HL-60 (cell line): ENCODE results near the gene DIP2C.

Experiments used
- GABPA ChIP-seq: IDR thresholded peaks from 2 replicates; pipeline ENCODE4 v1.6.1; 2012; ENCODE audit warnings: low read depth
- POLR2AphosphoS5 ChIP-seq: IDR thresholded peaks from 2 replicates; pipeline ENCODE4 v1.6.1; 2012; ENCODE audit warnings: low read depth
- SPI1 ChIP-seq: IDR thresholded peaks from 2 replicates; pipeline ENCODE4 v1.6.1; 2012; ENCODE audit warnings: low read depth, mild to moderate bottlenecking, borderline replicate concordance
- TF ChIP-seq, protein P1 (sequence below): IDR thresholded peaks from one replicate; pipeline ENCODE4 v1.5.1; 2011; ENCODE audit warnings: low read length, control low read depth, inconsistent platforms; ENCODE audit not compliant: insufficient read depth
- TF ChIP-seq, protein P2 (sequence below): IDR thresholded peaks from 2 replicates; pipeline ENCODE4 v1.6.1; 2012; ENCODE audit warnings: low read depth; ENCODE audit not compliant: insufficient replicate concordance

DNA sequence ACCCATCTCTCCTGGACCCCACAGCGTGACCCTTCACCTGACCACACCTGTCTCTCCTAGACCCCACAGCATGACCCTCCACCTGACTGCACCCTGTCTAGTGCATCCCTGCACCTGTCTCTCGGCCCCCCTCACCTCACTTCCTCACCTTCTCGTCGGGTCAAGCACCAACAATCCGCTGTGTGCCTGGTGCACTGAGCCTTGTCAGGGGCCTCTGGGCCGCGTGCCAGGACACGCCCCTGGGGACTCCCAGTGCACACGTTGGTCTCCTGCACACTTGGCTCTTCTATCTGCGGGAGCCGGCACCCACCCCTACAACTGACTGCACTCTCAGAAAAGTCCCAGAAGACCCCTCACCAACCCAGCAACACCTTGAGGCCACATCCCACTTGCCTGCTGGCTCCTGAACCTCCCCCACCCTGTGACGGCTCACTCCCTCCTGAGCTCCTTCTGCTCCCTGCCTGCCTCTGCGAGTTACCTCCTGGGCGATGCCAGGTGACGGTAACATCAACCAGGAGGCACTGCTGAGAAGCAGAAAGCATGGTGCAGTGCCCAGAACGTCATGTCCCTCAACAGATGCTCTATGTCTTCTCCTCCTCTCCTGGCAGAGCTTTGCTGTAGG, 147.6 kb downstream of the DIP2C start:
- TF ChIP-seq, protein P1, sequence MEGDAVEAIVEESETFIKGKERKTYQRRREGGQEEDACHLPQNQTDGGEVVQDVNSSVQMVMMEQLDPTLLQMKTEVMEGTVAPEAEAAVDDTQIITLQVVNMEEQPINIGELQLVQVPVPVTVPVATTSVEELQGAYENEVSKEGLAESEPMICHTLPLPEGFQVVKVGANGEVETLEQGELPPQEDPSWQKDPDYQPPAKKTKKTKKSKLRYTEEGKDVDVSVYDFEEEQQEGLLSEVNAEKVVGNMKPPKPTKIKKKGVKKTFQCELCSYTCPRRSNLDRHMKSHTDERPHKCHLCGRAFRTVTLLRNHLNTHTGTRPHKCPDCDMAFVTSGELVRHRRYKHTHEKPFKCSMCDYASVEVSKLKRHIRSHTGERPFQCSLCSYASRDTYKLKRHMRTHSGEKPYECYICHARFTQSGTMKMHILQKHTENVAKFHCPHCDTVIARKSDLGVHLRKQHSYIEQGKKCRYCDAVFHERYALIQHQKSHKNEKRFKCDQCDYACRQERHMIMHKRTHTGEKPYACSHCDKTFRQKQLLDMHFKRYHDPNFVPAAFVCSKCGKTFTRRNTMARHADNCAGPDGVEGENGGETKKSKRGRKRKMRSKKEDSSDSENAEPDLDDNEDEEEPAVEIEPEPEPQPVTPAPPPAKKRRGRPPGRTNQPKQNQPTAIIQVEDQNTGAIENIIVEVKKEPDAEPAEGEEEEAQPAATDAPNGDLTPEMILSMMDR, result no peak
- TF ChIP-seq, protein P2, sequence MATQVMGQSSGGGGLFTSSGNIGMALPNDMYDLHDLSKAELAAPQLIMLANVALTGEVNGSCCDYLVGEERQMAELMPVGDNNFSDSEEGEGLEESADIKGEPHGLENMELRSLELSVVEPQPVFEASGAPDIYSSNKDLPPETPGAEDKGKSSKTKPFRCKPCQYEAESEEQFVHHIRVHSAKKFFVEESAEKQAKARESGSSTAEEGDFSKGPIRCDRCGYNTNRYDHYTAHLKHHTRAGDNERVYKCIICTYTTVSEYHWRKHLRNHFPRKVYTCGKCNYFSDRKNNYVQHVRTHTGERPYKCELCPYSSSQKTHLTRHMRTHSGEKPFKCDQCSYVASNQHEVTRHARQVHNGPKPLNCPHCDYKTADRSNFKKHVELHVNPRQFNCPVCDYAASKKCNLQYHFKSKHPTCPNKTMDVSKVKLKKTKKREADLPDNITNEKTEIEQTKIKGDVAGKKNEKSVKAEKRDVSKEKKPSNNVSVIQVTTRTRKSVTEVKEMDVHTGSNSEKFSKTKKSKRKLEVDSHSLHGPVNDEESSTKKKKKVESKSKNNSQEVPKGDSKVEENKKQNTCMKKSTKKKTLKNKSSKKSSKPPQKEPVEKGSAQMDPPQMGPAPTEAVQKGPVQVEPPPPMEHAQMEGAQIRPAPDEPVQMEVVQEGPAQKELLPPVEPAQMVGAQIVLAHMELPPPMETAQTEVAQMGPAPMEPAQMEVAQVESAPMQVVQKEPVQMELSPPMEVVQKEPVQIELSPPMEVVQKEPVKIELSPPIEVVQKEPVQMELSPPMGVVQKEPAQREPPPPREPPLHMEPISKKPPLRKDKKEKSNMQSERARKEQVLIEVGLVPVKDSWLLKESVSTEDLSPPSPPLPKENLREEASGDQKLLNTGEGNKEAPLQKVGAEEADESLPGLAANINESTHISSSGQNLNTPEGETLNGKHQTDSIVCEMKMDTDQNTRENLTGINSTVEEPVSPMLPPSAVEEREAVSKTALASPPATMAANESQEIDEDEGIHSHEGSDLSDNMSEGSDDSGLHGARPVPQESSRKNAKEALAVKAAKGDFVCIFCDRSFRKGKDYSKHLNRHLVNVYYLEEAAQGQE, result no peak
- no peak for TF ChIP-seq POLR2AphosphoS5
- no peak for TF ChIP-seq GABPA
- no peak for TF ChIP-seq SPI1
